ENCODE data around the gene TIGD4.
"Not testable (repeated sequence)": the region's sequence is repeated elsewhere in the genome, so short reads cannot be mapped to it uniquely, and the experiment has no call there.

Gene TIGD4

DNA sequence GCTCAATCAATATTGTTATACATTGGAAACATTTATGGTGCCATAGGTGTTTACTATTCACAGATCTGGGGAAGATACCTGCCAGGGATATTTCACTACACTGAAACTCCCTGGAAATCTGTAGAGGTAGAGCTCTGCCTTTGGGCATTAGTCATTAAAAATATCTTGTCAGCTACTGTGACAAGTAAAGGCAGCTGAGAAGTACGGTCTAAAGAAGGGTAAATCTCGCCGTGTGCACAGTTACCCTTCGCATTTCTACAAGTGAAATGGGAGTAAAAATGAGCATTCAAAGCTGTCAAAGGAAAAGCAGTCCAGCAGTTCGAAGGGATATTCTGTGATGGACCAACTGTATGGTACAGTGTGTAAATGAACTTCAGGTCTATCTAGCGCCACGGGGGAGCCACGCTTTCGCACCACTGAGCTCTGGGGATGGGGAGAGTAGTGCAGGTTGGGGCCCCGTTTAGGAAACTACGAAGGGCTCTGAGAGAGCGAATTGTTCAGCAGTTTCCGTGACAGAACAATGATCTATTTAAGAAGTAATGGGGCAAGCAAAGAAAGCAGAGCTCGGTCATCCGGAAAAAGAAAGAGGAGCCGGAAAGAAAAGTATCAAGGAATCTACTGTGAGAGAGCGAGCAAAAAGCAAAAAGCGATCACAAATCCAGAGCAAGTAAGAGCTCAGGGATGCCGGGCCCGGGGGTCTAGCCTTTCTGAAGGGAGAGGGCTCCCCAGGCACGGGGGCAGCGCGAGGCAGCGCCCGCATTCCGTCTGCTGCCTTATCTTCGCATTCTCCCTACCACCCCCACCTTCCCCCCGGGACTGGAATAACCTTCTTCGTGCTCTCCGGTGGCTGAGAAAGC is 646 bp downstream of the TIGD4 start:
- no peak for FAIRE-seq

DNA sequence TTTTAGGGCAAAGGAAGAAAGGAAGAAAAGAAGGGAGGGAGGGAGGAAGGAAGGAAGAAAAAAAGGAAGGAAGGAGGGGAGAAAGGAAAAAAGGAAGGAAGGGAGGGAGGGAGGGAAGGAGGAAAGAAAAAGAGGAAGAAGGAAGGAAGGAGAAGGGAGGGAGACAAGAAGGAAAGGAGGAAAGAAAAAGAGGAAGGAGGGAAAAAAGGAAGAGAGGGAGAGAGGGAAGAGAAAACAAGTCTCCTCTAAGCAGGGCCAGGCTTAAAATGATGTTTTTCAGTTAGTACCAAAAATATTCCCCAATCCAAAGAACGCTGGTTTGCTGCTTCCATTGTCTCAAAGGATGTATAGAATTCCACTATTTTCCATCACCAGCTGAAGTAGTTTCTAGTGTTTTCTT is 2.0 kb downstream of the TIGD4 start:
- no peak for FAIRE-seq

DNA sequence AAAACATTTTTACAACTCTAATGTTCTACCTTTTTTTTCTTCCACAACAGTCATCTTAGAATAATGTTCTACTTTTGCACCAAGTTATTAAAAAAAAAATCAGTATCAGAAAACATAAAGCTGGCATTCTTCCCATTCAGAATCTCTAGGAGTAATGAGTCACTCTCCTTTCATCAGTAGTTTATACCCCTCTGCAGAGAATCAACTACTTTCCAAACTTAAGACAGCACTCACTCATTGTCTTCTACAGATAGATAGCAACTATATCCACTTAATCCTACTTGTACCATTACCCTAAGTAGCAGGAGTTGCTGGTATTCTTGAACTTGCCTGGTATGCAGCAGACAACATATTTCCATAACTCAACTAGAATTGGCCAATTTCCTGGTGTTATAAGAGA is 3.2 kb downstream of the TIGD4 start:
- no peak for FAIRE-seq

DNA sequence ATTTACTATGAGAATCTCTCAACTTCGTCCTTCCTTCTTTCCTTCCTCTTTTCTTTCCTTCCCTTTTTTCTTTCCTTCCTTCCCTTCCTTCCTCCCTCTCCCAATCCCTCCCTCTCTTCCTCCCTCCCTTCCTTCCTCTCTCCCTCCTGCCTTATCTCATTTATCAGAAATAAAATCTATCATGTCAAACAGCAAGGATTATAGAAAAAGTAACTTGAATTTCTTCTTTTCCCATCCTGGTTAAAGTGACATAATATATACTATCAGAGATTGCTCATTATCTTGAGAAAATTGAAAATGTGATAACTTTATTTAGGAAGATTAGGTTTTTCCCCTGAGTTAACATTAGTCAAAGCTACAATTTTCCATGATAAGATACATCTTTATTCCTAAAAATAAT is 5.6 kb downstream of the TIGD4 start:
- no peak for FAIRE-seq

DNA sequence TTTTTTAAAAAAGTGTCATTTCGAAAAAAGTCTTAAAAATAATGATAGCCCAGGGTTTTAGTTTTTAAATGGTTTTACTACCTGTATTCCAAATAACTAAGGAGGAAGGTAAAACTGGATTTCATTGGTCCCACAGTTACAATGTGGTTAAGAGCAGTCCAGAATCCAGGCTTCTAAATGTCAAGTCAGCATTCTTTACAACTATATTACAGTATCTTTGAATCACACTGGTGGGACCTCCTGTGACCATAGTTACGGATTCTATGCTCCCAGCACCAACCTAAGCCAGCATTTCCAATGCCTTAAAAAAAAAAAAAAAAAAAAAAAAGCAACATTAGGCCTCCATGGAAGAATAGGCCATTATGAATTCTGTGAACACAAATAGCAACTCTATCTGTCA is 6.2 kb downstream of the TIGD4 start:
- FAIRE-seq, result no peak

DNA sequence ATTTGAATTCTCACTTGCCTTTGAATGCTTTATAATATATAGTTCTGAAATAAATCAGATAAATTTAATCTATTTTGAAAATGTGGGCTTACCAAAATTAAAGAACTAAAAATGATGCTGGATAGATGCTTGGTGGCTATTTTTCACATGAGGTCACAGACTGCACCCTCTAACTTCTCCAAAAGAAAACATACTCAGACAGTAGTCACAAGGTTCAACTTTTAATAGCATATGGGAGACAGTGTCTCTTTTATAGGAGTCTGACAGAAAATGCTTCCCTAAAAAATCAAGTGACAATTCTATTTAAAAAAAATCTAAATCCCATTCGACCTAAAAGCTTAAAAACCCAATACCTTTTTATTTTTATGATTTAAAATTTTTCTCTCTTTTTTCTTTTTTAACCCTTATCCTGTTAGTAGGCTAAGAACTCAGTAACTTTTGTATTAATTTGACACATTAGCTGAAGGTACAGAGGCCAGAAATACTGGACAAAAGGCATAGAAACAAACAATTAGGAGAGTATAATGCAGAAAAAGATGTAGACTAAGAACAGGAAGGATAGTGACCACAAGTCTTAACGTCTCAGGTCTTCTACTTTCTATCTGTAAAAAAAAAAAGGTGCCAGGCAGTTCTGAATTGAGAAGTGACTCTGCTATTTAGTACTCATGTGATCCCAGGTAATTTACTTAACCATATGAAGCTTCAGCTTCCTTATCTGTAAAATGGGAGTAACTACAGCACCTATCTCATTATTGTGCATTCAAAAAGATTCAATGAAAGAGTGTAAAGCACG is 7.6 kb downstream of the TIGD4 start:
- FAIRE-seq, result no peak

DNA sequence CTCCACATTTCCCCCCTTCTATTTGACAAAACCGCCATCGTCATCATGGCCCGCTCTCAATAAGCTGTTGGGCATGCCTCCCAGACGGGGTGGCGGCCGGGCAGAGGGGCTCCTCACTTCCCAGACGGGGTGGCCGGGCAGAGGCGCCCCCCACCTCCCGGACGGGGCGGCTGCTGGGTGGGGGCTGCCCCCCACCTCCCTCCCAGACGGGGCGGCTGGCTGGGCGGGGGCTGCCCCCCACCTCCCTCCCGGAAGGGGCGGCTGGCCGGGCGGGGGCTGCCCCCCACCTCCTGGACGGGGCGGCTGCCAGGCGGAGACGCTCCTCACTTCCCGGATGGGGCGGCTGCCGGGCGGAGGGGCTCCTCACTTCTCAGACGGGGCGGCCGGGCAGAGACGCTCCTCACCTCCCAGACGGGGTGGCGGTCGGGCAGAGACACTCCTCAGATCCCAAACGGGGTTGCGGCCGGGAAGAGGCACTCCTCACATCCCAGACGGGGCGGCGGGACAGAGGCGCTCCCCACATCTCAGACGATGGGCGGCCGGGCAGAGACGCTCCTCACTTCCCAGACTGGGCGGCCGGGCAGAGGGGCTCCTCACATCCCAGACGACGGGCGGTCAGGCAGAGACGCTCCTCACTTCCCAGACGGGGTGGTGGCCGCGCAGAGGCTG is 14.3 kb downstream of the TIGD4 start:
- FAIRE-seq, result not testable (repeated sequence)

DNA sequence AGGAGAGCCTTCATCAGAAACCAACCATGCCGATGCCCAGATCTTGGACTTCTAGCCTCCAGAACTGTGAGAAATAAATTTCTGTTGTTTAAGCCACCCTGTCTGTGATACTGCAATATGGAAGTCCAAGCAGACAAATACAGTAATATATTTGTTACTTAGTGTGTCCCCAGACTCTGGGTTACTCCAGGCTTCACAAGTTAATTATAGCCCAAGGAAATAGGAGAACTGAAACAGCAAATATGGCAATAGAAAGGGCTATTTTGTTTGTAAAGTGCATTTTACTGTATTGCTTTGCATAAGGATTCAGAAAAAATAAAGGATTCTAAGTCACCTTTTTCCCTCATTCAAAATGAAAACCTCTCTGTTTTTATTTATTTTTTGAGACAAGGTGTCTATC is 15.7 kb downstream of the TIGD4 start:
- no peak for FAIRE-seq

DNA sequence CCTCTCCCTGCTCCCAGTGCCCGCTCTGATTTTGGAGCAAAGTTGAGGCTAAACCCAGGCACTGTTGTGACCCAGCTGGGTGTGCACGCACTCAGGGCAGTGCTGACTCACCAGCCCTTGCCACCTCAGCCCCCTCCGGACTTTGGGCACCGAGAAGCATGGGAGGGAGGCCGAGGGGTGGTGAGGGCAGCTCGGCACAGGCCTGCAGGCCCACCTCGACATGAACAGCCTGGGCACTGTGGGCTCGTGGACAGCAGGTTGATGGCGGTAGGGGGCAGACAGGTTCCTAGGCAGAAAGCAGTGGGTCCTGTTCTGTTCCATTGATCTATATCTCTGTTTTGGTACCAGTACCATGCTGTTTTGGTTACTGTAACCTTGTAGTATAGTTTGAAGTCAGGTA is 30.9 kb downstream of the TIGD4 start:
- FAIRE-seq, result no peak

DNA sequence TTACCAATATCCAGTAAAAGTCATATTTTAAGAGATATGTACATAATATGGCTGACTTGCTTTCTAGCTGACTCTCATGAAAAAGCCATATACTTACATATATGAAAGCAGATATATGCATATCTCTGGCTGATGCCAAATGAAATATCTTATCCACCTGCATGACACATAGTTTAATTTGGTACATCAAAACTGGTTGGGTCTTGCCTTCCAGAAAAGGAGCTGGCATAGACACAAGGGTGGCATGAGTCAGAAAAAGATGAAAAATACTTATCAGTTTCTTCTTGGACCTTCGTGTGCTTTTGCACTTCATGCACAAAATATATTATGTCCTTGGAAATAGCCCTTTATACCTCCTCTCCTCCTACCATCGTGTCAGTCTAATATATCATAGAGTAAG is 32.1 kb downstream of the TIGD4 start:
- no peak for FAIRE-seq

DNA sequence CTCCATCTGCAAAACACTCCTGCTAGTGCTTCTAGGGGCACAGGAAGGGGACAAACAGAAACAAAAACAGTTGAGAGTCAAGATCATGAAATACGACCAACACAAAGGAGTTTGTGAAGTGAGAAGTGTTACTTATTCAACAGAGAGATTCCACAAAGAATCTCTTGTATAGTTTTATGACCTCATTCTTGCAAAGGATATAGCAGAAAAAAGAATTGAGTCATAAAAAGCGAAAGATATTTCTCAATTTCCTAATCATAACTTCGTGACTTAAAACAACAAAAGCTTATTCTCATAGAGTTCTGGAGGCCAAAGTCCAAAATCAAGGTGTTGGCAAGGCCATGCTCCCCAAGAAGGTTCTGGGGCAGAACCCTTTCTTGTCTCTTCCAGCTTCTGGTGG is 40.7 kb downstream of the TIGD4 start:
- FAIRE-seq, result no peak

DNA sequence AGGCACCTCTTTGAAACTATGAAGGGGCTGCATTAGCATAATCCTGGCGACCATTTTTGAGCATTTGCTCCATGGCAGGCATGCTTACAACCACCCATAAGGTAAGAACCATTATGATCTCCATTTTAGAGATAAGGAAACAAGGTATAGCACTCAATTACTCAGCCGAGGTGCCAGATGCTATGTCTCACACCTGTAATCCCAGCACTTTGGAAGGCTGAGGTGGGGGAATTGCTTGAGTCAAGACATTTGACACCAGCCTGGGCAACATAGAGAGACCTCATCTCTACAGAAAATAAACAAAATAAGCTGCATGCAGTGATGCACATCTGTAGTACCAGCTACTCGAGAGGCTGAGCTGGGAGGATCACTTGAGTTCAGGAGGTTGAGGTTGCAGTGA is 43.6 kb downstream of the TIGD4 start:
- no peak for FAIRE-seq

DNA sequence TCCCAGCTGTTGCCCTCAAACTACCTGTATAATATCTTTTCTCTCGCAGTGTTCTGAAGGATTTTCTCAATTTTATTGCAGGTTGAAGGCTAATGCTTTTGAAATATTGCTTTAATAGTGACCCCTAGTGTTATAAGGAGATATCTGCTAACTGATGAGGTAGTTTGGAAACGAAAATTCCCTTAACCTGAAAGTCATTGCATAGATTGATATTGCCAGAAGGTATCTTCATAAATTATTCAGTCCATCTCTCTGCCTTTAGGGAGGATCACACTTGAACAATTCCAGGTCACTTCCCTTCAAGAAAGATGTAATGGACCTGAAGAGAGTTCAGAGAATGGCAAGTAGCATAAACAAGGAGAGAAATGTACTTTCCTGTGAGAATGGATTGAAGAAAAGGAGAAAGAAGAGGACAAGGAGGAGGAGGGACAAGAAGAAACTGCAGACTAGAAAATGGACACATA is 44.1 kb downstream of the TIGD4 start:
- FAIRE-seq, result peak; percentile 83

DNA sequence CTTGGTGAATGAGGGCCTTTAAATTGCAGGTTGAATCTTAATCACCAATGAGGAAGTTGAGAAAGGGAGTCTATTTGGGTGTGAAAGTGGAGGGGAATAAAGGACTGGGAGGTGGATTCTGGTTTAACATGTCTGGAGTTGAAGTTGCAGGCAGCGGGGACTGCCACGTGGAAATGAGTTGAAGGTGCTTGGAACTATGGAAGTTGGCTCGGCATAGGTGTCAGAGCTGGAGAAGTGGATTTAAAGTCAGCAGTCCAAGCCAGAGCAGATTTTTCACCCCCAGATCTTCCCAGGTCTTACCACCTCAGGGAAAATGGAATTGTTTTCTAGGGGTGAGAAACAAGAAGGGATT is 44.9 kb downstream of the TIGD4 start:
- FAIRE-seq, result no peak

DNA sequence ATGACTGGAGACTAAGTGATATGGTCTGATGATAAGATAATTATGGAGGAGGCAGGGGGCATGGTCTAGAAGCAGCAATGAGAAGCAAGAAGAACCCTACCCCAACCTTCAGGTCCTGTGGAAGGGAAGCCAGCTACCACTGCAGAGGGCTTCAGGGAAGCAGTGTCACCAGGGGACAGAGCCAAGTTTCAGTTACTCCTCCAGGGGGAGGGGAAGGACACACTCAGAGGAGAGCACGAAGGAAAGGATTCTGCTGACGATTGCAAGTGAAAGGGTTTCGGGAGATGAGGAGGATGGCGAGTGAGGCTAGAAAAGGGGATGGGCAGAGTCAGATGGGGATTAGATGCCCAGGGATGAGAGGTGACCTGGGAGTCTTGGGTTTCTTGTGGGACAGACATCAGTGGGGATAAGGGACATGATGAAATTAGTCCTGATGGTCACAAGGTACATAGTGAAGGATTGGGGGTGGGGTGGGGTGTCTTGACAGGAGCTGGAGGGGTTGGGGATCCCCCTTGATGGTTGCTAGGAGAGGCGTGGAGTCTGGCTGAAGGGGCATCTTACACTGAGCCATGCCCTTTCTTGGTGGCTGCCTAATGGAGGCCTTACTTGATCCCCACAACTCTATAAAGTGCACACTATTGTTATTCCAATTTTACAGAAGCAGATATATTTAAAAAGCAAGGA is 45.4 kb downstream of the TIGD4 start:
- FAIRE-seq, result no peak

DNA sequence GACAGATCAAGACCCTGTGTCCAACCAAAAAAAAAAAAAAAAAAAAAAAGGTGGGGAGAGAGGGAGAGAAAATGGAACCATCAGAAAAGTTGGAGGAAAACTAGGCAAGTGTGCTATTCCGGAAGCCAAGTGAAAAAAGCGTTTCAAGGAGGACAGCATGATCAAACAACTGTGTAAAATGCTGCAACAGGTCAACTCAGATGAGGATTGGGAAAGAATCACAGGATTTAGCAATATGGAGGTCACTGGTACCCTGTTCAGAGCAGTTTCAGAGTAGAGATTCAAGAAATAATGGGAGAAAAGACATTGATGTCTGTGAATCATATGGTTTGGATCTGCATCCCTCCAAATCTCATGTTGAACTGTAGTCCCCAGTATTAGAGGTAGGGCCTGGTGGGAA is 47.5 kb downstream of the TIGD4 start:
- FAIRE-seq, result no peak

DNA sequence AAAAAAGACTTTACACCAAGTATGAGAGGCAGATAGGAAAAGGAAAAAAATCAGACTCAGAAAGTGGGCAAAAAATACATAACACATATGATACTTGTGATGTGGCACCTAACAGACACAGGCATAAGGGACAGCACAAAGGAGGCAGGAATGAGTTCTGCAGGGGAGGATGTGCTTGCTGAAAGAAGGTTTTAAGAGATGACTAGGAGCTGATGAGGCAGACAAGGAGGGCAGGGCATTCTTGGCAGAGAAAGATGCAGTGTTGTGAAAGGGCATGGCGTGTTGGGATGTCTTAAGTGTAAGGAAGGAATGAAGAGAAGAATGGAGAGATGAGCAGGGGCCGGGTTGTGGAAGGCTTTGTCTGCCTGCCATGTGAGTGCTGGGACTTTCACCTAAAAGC is 50.1 kb downstream of the TIGD4 start:
- FAIRE-seq, result no peak

DNA sequence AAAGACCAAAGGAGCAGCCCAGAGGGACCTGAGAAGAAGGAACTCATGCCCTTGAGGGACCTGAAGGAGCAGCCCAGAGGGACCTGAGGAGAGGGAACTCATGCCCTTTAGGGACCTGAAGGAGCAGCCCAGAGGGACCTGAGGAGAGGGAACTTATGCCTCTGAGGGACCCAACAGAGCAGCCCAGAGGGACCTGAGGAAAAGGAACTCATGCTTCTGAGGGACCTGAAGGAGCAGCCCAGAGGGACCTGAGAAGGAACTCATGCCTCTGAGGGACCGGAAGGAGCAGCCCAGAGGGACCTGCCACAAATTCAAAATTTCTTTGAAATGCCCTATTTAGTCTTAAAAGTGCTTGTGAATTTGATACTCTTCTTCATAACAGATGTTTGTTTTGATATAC is 51.2 kb downstream of the TIGD4 start:
- no peak for FAIRE-seq

DNA sequence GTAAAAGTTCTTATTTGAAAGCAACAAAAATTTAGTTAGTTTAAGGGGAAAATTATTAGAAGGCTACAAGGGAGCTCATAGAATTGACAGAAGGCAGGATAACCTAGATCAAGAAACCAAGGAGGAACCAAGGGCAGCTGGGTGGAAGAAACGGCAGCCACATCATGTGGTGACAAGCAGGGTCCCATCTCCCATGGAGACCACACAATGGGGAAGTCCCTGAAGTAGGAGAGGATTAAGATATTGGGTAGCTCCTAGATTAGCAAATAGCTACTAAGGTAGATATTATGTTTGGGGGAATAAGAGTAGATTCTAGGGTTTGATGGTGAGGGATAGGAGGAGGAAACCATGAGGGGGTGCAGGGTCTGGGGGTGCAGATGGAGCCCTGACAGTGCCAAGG is 51.7 kb downstream of the TIGD4 start:
- FAIRE-seq, result no peak

DNA sequence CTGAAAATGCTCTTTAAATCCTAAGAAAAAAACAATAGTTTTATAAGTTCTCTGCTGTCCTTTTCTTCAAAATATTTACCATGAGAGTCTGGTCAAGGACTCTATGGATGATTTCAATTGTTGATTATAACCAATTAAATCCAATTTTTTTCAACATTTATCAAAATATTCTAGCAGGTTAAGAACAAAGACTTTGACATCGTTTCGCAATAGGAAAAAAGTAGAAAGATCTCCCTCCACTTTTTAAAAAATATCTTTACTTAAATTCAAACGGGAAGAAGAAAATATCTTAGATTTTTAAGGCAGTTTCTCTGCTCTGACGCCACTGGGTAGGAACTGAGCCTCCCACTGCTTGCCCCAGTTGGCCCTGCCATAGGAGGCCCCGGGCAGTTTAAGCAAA is 55.0 kb downstream of the TIGD4 start:
- no peak for FAIRE-seq

DNA sequence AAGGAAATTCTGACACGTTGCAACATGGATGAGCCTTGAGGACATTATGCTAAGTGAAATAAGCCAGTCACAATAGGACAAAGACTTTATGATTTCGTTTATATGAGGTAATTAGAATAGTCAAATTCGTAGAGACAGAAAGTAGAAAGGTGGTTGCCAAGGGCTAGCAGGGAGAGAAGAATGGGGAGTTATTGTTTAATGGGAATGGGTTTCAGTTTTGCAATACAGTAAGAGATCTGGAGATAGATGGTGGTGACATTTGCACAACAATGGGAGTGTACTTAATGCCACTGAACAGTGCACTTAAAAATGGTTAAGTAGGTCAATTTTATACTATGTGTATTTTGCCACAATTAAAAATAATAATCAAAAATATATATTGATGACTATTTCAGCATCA is 56.3 kb downstream of the TIGD4 start:
- no peak for FAIRE-seq

DNA sequence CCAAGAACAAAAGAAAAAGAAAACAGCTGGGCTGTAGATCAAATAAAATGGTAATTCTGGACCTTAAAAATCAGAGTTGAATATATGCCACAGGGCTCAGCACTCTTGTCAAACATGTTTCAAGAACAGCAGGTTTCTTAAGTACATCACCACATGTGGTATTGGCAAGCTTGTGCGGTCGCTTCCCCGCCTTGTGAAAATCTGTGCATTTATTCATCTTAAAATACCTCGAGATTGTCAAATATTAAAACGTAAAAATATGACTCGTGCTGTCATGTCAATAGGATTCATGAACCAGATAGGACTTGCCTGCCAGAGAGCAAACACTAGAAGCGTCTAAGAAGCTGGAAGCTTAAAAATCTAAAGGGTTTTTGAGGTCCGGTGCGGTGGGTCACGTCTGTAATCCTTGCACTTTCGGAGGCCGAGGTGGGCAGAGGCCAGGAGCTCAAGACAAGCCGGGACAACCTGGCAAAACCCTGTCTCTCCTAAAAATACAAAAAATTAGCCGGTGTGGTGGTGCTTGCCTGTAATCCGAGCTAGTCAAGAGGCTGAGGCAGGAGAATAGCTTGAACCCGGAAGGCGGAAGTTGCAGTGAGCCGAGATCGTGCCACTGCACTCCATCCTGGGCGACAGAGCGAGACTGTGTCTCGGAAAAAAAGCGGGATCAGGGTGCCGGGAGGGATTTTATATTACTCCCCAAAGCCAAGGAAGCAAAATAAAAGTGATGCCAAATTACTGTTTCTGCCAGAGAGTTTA is 59.6 kb downstream of the TIGD4 start:
- FAIRE-seq, result no peak
